ENCODE data around the gene DNAH3.
"Not testable (repeated sequence)": the region's sequence is repeated elsewhere in the genome, so short reads cannot be mapped to it uniquely, and the experiment has no call there.

Gene DNAH3

GRCh38 chr16:20938426-20938825 lies 212.2 kb downstream of the DNAH3 start:
- no peak for DNase-seq

DNA sequence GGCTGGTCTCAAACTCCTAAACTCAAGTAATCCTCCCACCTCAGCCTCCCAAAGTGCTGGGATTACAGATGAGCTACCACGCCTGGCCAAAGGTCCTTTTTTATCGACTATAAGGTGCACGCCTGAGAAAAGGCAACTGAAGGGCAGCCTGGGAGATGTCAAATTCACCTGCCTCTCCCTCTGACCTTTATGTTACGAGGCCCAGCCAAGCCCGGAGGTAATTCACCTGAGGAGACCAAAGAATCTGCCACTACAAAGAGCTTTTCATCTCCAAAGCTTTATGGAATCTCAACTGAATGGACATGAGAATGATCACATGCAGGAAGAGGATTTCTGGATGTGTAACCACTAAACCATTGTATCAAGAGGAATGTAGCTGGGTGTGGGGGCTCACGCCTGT lies 212.9 kb downstream of the DNAH3 start:
- no peak for DNase-seq

GRCh38 chr16:20933589-20933988 lies 217.1 kb downstream of the DNAH3 start:
- DNase-seq = no peak

GRCh38 chr16:20931066-20931600 lies 219.5 kb downstream of the DNAH3 start:
- no peak for DNase-seq

GRCh38 chr16:20930365-20930690 lies 220.3 kb downstream of the DNAH3 start:
- DNase-seq = no peak

- DNase-seq = not testable (repeated sequence)
Observed at GRCh38 chr16:20929676-20930364, 220.8 kb downstream of the DNAH3 start.

DNA sequence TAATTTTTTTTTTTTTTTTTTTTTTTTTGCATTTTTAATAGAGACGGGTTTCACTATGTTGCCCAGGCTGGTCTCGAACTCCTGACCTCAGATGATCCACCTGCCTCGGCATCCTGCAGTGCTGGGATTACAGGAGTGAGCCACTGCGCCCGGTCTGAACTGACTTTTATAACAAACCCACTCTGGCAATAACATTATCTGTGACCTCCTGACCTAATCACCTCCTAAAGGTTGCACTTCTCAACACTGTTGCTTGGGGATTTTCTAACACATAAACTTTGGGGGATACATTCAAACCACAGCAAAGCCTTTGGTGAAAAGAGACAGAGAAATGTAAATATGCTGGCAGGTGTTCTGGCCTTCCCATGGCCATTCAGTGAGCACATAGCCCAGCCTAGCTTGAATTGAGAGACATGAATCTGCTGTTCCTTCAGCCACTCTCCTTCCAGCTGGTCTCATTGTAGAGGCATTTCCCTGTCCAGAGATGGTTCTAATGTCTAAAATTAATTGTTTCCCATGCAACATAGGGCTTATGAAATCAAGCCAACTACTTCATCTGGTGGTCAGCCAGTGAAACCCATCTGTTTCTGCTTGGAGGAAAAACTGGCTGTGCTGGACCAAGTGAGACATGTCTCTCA lies 221.8 kb downstream of the DNAH3 start:
- no peak for DNase-seq

DNA sequence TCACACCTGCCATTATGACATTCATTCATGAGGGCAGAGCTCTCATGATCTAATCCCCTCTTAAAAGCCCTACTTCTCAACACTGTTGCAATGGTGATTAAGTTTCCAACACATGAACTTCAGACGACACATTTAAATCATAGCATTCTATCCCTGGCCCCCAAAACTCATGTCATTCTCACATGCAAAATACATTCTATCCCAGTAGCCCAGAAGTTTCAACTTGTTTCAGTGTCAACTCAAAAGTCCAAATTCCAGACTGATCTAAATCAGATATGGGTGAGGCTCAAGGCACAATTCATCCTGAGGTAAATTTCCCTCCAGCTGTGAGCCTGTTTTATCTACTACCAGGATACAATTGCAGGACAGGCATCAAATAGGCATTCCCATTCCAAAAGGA lies 224.9 kb downstream of the DNAH3 start:
- no peak for DNase-seq

DNA sequence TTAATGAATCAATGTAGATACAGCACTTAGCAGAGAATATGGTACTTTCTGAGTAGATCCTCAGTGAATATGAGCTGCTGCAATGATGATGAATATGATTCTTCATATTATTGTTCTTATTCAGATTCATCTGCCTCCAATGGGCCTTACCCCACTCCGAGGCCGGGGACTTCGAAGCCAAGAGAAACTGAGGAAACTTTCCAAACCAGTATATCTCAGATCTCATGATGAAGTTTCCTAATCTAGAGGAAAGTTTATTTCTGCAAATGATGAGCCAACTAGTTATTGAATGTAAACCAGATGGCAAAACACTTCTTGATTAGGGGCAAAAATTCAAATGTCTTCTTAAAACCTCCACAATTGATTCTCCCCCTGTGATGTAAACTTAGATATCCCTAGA lies 226.8 kb downstream of the DNAH3 start:
- DNase-seq = no peak

- DNase-seq = no peak
Observed at GRCh38 chr16:20920799-20921198, 229.8 kb downstream of the DNAH3 start.

- DNase-seq = no peak
Observed at GRCh38 chr16:20920091-20920490, 230.6 kb downstream of the DNAH3 start.

- no peak for DNase-seq
Observed at GRCh38 chr16:20918486-20919239, 232.0 kb downstream of the DNAH3 start.

DNA sequence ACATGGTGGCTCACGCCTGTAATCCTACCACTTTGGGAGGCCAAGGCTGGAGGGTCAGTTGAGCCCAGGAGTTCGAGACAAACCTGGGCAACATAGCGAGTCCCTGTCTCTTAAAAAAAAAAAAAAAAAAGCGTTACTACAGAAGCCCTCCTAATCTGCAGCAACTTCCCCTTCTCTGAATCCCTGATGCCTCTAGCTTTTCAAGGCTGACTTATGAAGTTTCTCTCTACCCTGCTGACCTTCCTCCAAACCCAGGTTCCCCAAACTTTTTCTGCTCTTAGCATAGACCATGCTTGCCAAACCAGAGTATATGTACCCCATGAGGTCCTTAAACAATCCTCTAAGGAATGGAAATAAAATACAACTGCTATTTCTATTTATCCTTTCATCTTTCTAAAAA lies 233.7 kb downstream of the DNAH3 start:
- DNase-seq = no peak

DNA sequence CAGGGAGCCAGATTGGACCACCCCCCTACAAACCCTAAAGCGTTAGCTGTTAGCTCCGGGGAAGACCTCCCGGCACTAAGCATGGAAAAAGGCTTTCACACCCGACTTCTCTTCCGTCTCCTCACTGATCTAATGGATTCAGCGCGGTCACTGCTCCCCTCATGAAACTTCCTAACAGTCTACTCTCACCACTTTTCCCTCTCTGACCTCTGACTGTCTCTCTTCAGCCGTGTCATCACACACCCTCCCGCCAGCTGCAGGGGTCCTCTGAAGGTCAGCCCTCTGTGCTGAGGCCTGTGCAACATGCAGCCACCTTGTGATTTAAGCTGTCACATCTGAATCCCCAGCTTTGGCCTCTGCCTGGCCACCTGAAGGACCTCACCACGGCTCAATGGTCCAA lies 234.4 kb downstream of the DNAH3 start:
- DNase-seq = no peak

GRCh38 chr16:20911361-20911760 lies 239.3 kb downstream of the DNAH3 start:
- no peak for DNase-seq

DNA sequence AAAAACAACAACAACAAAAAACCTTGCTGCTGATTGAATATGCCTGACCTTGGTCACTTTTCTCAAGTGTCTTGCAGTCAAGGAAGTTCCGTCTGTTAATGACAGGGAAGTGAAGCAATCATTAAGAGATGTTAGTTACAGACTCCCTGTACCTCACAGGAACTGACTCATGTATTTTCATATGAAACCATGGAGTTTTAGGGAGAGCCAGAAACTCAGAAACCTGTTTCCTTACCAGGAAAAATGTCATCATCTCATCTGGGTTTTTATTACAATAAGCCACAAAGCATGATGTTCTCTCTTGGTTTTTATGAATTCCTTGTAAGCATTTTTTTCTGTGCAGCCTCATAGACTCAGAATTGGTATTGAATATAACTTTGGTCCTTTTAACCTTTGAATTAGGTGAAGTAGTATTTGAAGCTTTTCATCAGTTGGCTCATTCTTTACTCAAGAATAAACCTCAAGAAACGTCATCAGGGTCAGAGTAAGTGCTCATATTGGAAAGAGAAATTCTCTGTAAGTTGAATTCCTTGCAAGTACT lies 239.8 kb downstream of the DNAH3 start:
- no peak for DNase-seq

GRCh38 chr16:20906341-20907255 lies 244.0 kb downstream of the DNAH3 start:
- DNase-seq = no peak

DNA sequence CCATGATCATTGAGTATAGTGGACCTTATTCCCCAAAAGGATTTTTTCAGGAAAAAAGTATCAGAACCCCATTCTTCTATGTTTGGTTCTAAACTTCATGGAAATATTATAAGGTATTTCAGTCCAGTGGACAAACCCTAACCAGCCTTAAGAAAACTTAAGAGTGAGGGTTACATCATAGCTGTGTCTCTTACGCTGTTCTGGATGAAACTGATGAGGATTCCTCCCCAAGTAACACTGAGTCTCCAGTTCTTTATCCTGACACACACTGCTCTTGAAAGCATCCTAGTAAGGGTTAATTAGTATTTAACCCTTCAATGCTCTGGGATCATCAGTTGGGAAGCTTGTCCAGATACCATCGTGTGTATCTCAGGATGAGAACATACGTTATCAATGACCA lies 245.1 kb downstream of the DNAH3 start:
- no peak for DNase-seq

GRCh38 chr16:20904507-20905081 lies 246.1 kb downstream of the DNAH3 start:
- DNase-seq = peak; percentile 54

GRCh38 chr16:20903899-20904506 lies 246.6 kb downstream of the DNAH3 start:
- DNase-seq = no peak

DNA sequence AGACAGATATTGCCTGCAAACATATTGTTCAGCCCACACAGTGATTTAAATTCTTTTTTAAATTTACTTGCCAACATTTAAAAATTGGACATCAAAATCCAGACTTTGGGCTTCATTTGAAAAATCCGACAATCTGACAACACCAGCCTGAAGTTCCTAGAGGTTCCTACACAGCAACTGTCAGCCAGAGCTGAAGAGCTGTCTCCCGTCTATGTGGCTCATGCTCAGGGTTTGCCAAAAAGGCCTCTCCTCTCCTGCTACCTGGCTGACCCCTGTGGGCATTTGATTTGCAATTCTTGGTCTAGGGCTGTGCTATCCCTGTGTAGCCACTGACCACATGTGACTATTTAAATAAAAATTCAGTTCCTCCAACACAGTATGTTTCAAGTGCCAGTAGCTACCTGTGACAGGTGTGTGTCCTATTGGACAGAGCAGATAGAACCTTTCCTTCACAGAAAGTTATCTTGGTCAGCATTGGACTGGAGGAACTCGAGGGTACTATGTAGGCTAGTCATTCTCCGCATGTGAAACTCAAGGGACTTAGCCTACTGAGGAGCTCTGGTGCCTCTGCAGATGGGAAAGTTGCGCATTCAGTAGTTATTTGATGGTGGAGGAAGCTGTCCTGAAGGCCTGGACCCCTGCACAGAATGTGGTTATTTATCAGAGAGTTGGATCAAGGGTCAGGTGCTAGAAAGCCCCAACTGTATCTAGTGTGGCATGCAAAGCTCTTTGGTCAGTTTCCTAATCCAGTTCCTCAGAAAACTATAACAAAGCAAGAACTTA lies 247.3 kb downstream of the DNAH3 start:
- DNase-seq = no peak
